ENCODE data around the gene TSPAN18. TPM values are rescaled to one million over a fixed set of nuclear protein-coding genes. Genes with fewer than 3 reads are reported as not detected.

Gene TSPAN18
- total and polyA plus RNA-seq, 2 experiments from 2014 or later: 68.6 to 82.8 TPM

DNA sequence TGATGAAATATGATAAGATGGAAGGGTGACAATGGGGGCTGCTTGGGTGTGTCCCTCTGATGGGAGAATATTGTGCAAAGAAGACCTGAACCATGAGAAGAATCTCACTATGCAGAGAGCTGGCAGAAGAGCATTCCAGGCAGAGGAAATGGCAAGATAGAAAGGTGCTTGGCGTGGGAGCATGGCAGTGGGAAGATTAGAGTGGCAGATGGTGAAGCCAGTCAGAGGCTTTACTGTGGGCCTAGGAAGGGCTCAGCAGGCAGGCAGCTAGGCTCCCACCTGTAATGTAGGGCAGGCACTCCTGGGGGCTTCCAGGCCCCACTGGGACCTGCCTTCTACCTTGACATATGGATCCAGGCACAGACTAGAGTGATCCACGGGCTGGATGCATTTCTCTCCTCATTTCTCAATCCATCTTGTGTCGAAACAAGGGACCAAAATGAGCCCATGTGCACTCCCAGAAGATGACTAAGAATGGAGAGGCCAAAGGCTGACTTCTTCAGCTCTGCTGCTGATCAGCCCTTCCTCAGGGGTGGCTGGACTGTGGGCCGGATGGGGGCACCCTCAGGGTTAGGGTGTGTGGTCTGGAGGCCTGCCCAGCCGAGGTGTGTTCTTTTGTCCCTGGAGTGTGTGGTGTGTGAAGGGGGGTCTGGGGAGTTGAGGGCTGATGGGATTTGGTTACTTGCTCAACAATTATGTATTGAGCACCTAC lies 88.3 kb downstream of the TSPAN18 start:
- TF ChIP-seq, protein P1, sequence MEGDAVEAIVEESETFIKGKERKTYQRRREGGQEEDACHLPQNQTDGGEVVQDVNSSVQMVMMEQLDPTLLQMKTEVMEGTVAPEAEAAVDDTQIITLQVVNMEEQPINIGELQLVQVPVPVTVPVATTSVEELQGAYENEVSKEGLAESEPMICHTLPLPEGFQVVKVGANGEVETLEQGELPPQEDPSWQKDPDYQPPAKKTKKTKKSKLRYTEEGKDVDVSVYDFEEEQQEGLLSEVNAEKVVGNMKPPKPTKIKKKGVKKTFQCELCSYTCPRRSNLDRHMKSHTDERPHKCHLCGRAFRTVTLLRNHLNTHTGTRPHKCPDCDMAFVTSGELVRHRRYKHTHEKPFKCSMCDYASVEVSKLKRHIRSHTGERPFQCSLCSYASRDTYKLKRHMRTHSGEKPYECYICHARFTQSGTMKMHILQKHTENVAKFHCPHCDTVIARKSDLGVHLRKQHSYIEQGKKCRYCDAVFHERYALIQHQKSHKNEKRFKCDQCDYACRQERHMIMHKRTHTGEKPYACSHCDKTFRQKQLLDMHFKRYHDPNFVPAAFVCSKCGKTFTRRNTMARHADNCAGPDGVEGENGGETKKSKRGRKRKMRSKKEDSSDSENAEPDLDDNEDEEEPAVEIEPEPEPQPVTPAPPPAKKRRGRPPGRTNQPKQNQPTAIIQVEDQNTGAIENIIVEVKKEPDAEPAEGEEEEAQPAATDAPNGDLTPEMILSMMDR (IDR thresholded peaks at IDR 0.05; ENCODE audit: low read depth, low read length): no peak
- no peak overlapping the region for H3K27ac ChIP-seq

DNA sequence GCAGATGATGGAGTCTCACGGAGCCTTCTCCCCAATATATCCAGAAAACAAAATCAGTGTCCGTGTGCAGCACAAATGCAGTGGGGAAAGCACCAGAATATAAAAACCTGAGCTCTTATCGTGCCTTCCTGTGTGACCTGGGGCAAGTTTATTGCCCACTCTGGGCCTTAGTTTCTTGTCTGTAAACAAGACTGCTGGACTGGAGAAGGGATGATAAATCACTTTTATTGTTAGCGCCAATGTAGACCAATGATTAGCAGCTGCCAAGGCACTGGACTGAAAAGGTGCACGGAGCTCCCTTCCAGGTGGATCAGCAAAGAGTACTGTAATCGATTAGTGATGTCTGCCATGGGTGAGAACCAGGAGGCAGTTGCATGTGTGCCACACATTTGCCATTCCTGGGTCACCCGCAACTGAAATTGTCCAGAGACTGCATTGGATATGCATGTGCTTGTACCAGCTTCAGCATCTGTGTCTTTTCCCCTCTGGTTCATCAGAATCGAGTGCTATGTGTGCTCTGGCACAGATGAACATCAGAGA lies 89.2 kb downstream of the TSPAN18 start:
- Histone ChIP-seq H3K36me3 (no peaks in the 10 kb centered on the region), H3K4me1 (ENCODE audit: low read depth) (peaks cover 4% of the 10 kb centered on the region), H3K27ac (no peak overlapping the region), H3K27me3 (no peaks in the 10 kb centered on the region), H3K4me3 (no peak overlapping the region), H3K9me3 (ENCODE audit: low read depth) (no peaks in the 10 kb centered on the region)
- TF ChIP-seq, protein P1 (IDR thresholded peaks at IDR 0.05; ENCODE audit: low read depth, low read length): no peak
- DNase-seq (ENCODE audit: low read depth in 1 of 2, low spot score in 1 of 2): no peak

More for the DNA sequence above, 88.3 kb downstream of the TSPAN18 start:
- no peak overlapping the region for H3K4me3 ChIP-seq
- no peaks in the 10 kb centered on the region for H3K9me3 ChIP-seq (ENCODE audit: low read depth)
- H3K36me3 ChIP-seq: no peaks in the 10 kb centered on the region
- no peaks in the 10 kb centered on the region for H3K27me3 ChIP-seq
- peaks cover 4% of the 10 kb centered on the region for H3K4me1 ChIP-seq (ENCODE audit: low read depth)
- DNase-seq (ENCODE audit: low read depth in 1 of 2, low spot score in 1 of 2): peak in 1 of 2 donors; percentile 72

DNA sequence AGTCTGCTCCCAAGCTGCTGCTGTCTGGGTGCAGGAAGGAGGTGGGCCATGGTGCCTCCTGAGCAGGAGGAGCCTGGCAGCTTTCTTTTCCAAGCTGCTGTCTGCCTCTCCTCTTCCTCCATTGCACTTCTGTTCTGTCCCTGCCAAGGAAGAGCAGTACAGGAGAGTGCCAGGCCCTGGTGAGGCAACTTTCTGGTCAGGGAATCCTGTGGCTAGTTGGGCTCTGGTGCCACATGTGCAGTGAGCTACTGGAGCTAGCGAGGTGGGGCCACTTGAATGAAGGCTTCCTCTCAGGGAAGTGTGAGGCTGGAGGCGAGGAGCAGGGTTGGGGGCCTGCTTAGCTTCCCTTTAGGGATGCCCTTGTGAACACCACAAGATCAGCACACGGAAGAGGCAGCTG lies 90.0 kb downstream of the TSPAN18 start:
- TF ChIP-seq, protein P1 (IDR thresholded peaks at IDR 0.05; ENCODE audit: low read depth, low read length): no peak
- Histone ChIP-seq H3K4me3 (no peak overlapping the region), H3K9me3 (ENCODE audit: low read depth) (no peaks in the 10 kb centered on the region), H3K27ac (no peak overlapping the region), H3K4me1 (ENCODE audit: low read depth) (peaks cover 4% of the 10 kb centered on the region), H3K27me3 (no peaks in the 10 kb centered on the region), H3K36me3 (no peaks in the 10 kb centered on the region)
- DNase-seq (ENCODE audit: low read depth in 1 of 2, low spot score in 1 of 2): no peak

DNA sequence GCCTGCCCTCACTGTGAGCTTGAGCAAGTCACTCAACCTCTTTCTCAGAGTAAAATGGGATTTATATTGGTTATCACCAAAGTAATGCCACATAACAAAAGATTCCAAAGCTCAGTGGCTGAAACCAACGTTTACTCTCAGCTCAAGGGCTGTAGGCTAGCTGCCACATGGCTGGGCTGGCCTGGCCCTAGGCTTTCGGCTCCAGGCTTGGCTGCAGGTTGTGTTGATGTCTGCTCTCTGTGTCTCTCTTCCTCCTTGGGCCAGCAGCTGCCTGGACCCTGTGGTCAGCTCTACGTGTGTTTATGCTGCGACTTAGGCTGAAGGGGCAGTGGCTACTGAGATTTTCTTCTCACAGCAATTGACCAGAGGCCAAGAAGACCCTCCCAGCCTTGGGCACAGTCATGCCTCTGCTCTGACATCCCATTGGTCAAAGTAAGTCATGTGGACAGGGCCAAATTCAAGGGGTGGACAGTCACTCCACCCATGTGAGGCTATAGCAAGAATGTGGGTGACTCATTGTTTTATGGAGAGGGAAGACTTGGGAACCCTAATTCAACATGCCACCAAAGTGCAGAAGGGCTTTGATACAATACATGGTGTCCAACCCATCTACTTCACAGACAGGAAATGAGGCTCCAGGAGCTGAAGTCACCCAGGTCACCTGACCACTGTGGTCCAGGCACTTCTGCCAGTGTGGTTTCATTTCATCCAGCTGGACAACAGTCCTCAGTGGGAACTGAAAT lies 90.6 kb downstream of the TSPAN18 start:
- Histone ChIP-seq H3K27ac (no peak overlapping the region), H3K36me3 (no peaks in the 10 kb centered on the region), H3K4me3 (no peak overlapping the region), H3K4me1 (ENCODE audit: low read depth) (peaks cover 4% of the 10 kb centered on the region), H3K9me3 (ENCODE audit: low read depth) (no peaks in the 10 kb centered on the region), H3K27me3 (no peaks in the 10 kb centered on the region)
- no peak for DNase-seq (ENCODE audit: low read depth in 1 of 2, low spot score in 1 of 2)
- TF ChIP-seq, protein P1 (IDR thresholded peaks at IDR 0.05; ENCODE audit: low read depth, low read length): no peak

DNA sequence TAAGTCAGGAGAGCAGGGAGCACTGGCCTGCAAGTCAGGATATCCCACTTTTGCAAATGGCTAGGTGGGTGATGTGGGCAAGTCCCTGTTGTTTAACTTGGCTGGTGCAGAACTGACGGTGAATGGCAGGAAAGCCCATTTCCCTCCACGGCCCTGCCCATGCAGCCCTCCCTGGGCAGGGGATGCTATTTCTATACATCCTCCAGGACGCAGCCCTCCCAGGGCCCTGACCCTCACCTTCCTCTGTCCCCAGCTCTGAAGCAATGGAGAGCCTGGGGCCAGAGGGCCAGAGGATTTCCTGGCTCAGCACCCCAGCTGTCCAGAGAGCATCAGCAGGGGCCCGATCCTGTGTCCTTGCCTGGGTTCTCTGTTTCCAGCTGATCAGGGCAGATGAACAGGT lies 91.3 kb downstream of the TSPAN18 start:
- TF ChIP-seq, protein P1 (IDR thresholded peaks at IDR 0.05; ENCODE audit: low read depth, low read length): no peak
- no peaks in the 10 kb centered on the region for H3K27me3 ChIP-seq
- H3K9me3 ChIP-seq (ENCODE audit: low read depth): no peaks in the 10 kb centered on the region
- no peak for DNase-seq (ENCODE audit: low read depth in 1 of 2, low spot score in 1 of 2)
- H3K36me3 ChIP-seq: no peaks in the 10 kb centered on the region
- H3K27ac ChIP-seq: no peak overlapping the region
- H3K4me1 ChIP-seq (ENCODE audit: low read depth): no peaks in the 10 kb centered on the region
- H3K4me3 ChIP-seq: no peak overlapping the region

Measured in cardiac muscle cell (in vitro differentiated cells and primary cell).